IPS-20b (cell line): ENCODE data around the gene CD34.

Experiments
- H3K27ac ChIP-seq: one replicate; pipeline ENCODE4 v1.5.1; 2013; ENCODE audit warnings: low read length
- H3K27me3 ChIP-seq: 2 replicates; pipeline ENCODE4 v1.6.1; 2013; ENCODE audit warnings: mild to moderate bottlenecking, low read length, inconsistent platforms; ENCODE audit not compliant: insufficient read depth
- H3K36me3 ChIP-seq: 2 replicates; pipeline ENCODE4 v1.6.1; 2013; ENCODE audit warnings: low read depth, mild to moderate bottlenecking, inconsistent platforms, low read length, moderate library complexity; ENCODE audit not compliant: insufficient read depth
- H3K4me1 ChIP-seq: 2 replicates; pipeline ENCODE4 v1.6.1; 2013; ENCODE audit warnings: mild to moderate bottlenecking, control low read depth, inconsistent platforms, low read length, moderate library complexity; ENCODE audit not compliant: insufficient read depth
- H3K4me3 ChIP-seq: 2 replicates; pipeline ENCODE4 v1.5.1; 2013; ENCODE audit warnings: mild to moderate bottlenecking, low read length, inconsistent platforms
- H3K9ac ChIP-seq: 2 replicates; pipeline ENCODE4 v1.6.1; 2013; ENCODE audit warnings: low read depth, mild to moderate bottlenecking, inconsistent platforms, low read length, moderate library complexity
- H3K9me3 ChIP-seq: 2 replicates; pipeline ENCODE4 v1.6.1; 2013; ENCODE audit warnings: mild to moderate bottlenecking, low read depth, low read length, inconsistent platforms; ENCODE audit not compliant: insufficient read depth

Gene CD34

DNA sequence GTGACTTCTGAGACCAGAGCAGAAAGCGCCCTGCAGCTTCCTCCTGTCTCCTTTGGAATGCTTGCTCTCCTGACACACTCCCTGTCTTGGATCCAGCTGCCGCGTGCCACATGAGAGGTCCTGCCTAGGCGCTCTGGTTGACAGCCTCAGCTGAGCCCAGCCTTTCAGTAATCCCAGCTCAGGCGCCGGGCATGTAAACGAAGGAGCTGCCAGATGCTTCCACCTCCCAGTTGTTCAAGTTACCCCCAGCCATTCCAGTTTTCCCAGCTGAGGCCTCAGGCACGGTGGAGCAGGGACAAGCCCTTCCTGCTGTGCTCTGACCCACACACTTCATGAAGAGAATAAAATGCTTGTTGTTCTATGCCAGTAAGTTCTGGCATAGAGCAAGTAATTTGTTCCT, 14.3 kb upstream of the CD34 start:
- H3K9me3 ChIP-seq, result no peaks in the 10 kb centered on the region
- no peak overlapping the region for H3K27ac ChIP-seq
- H3K36me3 ChIP-seq, result no peaks in the 10 kb centered on the region
- peaks cover 7% of the 10 kb centered on the region; the same call in 1 of the 2 replicates for H3K4me1 ChIP-seq
- no peaks in the 10 kb centered on the region for H3K27me3 ChIP-seq
- no peak overlapping the region for H3K4me3 ChIP-seq
- H3K9ac ChIP-seq, result no peak overlapping the region

DNA sequence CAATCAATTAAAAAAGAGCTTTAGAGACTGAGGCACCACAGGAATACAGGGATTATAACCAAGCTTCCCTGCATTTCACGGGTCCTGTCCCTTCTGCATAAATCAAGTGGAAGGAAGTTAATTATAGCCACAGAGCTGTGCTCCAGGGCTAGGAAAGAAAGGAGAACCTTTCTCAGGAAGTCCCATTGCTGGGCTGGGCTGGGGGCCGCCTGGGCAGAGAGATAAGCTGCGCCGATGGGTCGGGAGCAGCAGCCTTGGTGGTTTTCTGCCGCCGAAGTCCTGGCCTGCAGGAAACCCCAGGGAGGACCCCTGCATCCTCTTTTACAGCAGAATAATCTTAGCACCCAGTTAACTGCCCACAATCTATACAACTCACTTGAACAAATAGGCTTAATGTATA, 12.6 kb upstream of the CD34 start:
- Histone ChIP-seq H3K27me3 (no peaks in the 10 kb centered on the region), H3K9me3 (no peaks in the 10 kb centered on the region), H3K27ac (no peak overlapping the region), H3K9ac (no peak overlapping the region), H3K36me3 (no peaks in the 10 kb centered on the region), H3K4me3 (no peak overlapping the region), H3K4me1 (peaks cover 7% of the 10 kb centered on the region; the same call in 1 of the 2 replicates)

DNA sequence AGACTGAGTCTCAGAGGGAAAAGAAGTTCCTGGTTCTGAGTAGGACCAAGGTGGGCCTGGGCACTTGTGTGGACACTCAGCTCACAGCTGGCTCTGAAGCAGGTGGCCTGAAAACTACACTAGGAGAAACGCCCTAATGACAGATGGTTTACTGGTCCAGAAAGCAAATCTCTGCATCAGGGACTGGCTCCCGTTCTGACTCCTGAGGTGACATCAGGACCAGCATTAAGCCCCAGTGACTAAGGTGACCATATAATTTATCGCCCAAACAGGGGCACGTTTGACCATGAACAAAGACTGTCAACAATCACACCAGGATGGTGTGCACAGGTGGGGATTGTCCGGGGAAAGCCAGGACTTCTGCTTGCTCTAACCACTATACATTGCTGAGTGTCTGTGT, 12.2 kb upstream of the CD34 start:
- no peak overlapping the region for H3K27ac ChIP-seq
- H3K9me3 ChIP-seq, result no peaks in the 10 kb centered on the region
- H3K27me3 ChIP-seq, result no peaks in the 10 kb centered on the region
- peaks cover 7% of the 10 kb centered on the region; the same call in 1 of the 2 replicates for H3K4me1 ChIP-seq
- no peak overlapping the region for H3K4me3 ChIP-seq
- H3K9ac ChIP-seq, result no peak overlapping the region
- H3K36me3 ChIP-seq, result no peaks in the 10 kb centered on the region

DNA sequence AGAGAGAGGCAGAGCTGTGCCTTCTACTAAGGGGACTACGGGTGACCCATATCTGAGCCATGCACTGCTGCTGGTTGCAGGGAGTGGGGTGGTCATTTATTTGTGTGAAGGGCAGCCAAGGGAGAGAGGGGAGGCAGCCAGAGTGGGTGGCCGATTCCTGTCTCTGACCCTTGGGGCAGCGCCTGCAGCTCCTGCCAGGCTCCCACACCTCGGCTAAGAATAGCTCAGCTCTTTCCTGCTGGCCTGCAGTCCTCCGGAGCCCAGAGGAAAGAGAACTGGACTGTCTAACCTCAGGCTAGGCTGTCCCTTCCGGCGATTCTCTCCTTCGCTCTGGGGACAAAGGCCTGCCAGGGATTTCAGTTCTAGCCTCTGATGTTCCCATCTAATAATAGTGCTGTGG, 11.6 kb upstream of the CD34 start:
- Histone ChIP-seq H3K27ac (no peak overlapping the region), H3K4me1 (peaks cover 7% of the 10 kb centered on the region; the same call in 1 of the 2 replicates), H3K9me3 (no peaks in the 10 kb centered on the region), H3K4me3 (no peak overlapping the region), H3K27me3 (no peaks in the 10 kb centered on the region), H3K9ac (no peak overlapping the region), H3K36me3 (no peaks in the 10 kb centered on the region)

DNA sequence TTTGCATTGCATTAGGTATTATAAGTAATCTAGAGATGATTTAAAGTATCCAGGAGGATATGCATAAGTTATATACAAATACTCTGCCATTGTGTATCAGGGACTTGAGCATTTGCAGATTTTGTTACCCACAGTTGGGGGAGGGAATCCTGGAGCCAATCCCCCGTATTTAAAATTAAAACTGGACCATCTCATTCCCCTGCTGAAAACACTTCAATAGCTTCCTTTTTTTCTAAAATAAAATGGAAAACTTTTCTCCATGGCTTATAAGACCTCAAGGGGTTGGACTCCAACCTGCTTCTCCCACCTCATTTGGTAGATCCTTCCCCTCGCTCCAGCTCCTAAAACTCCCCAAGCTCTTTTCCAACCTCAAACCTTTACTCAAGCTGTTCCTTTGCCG, 10.4 kb upstream of the CD34 start:
- no peaks in the 10 kb centered on the region for H3K36me3 ChIP-seq
- peaks cover 7% of the 10 kb centered on the region; the same call in 1 of the 2 replicates for H3K4me1 ChIP-seq
- no peak overlapping the region for H3K9ac ChIP-seq
- no peak overlapping the region for H3K4me3 ChIP-seq
- no peaks in the 10 kb centered on the region for H3K27me3 ChIP-seq
- H3K27ac ChIP-seq, result no peak overlapping the region
- H3K9me3 ChIP-seq, result no peaks in the 10 kb centered on the region

DNA sequence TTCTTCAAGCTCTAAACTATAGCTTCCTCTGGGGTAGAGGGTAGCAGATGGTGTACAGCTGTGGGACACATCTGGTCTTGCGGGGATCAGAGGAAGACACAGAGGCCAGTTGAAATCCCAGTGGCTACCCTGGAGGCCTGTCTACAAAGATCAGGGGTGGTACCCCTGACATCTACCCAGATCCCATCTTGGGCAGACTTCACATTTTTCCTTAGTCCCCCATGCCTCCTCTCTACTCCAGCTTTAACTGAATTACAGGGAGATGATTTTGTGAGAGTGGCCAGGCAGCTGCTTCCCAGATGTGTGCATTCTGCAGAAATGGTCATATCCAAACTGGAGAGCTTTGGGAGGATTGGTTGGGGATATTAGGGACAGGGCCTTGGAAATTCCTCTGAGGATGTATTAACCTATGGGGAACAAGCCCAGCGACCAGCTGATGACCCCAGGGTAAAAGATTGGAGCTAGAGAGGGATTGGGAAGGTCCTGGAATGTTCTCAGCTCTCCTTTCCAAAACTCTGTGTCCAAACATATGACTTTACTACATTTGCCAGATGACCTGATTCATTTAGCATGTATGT, 9.6 kb upstream of the CD34 start:
- H3K27me3 ChIP-seq, result no peaks in the 10 kb centered on the region
- no peaks in the 10 kb centered on the region for H3K36me3 ChIP-seq
- no peak overlapping the region for H3K9ac ChIP-seq
- peaks cover 7% of the 10 kb centered on the region; the same call in 1 of the 2 replicates for H3K4me1 ChIP-seq
- no peak overlapping the region for H3K4me3 ChIP-seq
- H3K27ac ChIP-seq, result no peak overlapping the region
- no peaks in the 10 kb centered on the region for H3K9me3 ChIP-seq

DNA sequence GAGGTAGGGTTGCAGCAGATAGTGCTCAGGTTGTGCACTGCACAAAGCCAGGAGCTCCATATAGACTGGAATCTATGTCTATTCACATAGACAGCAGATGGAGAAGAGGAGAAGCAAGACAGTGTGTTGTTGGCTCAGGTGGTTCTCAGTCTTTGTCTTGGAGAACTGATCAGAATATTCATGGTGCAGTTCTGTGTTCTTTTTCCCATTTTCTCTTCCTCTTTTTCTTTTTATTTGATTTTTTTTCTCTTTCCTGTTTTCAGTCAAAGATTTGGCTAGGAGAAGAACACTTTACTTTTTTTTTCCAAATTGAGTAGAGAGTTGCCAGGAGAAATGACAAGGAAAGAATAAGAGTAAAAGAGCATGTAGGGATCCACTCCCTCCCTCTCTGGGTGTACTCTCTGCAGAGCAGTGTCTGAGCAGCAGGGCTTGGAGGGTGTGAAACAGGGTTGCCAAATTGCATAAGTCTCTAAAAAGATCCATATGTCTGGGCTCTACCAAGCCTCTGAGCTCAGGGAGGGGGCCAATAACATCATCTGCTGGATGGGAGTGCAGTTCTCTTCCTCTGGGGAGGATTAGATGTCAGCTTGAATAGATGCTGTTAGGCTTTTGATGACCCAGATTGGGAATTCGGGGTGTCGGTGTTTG, 8.7 kb upstream of the CD34 start:
- H3K4me3 ChIP-seq, result no peak overlapping the region
- no peak overlapping the region for H3K27ac ChIP-seq
- H3K4me1 ChIP-seq, result peaks cover 7% of the 10 kb centered on the region; the same call in 1 of the 2 replicates
- H3K9ac ChIP-seq, result no peak overlapping the region
- H3K27me3 ChIP-seq, result no peaks in the 10 kb centered on the region
- H3K9me3 ChIP-seq, result no peaks in the 10 kb centered on the region
- H3K36me3 ChIP-seq, result no peaks in the 10 kb centered on the region

DNA sequence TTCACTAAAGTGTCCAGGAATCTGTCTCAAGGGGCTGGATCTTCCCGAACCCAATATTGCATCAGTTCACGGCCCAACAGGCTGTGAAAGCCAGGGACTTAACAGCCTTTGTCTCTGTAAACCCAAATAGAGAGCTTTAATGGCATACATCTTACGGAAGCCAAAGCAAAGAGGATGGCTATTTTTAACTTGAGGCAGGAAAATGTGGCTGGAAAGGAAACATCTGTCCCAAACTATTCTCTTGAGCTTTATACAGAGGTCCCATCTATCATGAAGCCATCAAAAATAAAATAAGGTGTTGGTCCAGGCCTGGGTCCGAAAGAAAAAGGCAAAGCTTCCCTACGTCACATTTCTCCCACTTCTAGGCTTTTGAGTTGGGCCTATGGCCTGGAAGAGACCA, 7.7 kb upstream of the CD34 start:
- no peaks in the 10 kb centered on the region for H3K9me3 ChIP-seq
- H3K36me3 ChIP-seq, result no peaks in the 10 kb centered on the region
- no peaks in the 10 kb centered on the region; the same call in 1 of the 2 replicates for H3K27me3 ChIP-seq
- H3K27ac ChIP-seq, result no peak overlapping the region
- H3K4me1 ChIP-seq, result no peaks in the 10 kb centered on the region
- no peak overlapping the region for H3K4me3 ChIP-seq
- H3K9ac ChIP-seq, result no peak overlapping the region

DNA sequence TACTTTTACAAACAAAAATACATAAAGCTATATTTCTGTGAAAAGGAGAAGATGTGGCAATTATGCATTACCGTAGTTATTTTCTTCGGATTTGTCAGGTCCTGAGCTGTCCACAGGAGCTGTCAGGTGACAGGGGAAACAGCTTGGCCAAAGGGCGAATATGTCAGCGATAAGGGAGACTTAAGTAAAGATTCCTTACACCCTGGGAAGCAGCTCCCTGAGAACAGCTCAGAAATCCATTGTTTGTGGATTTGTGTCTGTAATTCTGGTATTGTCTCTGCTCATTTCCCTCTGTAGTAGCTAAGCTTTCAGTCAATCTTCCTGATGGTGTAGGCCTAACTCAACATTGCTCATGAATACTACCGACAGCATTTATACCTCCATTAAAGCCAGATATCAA, 7.1 kb upstream of the CD34 start:
- H3K27ac ChIP-seq, result no peak overlapping the region
- no peaks in the 10 kb centered on the region for H3K36me3 ChIP-seq
- H3K4me3 ChIP-seq, result no peak overlapping the region
- H3K9ac ChIP-seq, result no peak overlapping the region
- no peaks in the 10 kb centered on the region for H3K4me1 ChIP-seq
- H3K9me3 ChIP-seq, result no peaks in the 10 kb centered on the region
- H3K27me3 ChIP-seq, result peaks cover 5% of the 10 kb centered on the region

DNA sequence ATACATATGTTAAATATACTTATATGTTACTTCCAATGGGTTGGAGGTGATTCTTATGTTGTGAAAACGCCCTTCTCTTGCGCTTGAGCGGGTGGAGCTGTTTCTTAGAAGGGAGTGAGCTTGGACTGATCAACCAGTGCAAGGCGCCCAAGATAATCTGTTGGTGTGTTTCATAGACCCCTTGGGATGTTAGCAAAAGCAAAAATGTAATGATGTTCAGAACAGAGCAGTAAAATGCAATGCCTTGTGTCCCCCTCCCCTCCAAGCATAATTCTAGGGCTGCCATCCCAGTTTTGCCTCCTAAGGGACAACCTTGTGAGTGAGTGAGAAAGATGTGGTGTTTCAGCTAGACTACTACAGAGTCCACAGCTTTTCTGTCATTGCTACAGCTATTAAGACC, 6.2 kb upstream of the CD34 start:
- Histone ChIP-seq H3K27ac (no peak overlapping the region), H3K36me3 (no peaks in the 10 kb centered on the region), H3K4me3 (no peak overlapping the region), H3K9ac (no peak overlapping the region), H3K9me3 (no peaks in the 10 kb centered on the region), H3K27me3 (peaks cover 14% of the 10 kb centered on the region), H3K4me1 (no peaks in the 10 kb centered on the region)

DNA sequence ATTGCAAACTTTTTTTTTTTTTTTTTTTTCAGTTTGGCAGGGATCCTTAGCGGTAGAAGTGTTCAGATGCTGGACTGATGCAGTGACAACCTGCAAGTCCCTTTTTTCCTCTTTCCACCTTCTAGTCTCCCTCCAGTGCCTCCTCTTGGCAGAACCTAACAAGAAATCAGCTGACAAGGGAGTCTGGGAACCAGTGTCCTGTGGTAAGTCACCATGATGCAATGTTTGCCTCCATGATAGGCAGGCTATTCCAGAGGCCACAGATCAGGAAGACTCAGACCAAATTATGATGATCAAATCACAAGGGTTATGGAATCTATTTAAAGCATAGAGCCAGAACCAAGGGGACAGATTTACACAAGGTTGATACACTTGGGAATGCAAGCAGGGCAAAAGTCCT, 3.0 kb upstream of the CD34 start:
- Histone ChIP-seq H3K9ac (no peak overlapping the region), H3K4me1 (no peaks in the 10 kb centered on the region; the same call in 1 of the 2 replicates), H3K27me3 (peaks cover 45% of the 10 kb centered on the region), H3K4me3 (no peak overlapping the region), H3K36me3 (no peaks in the 10 kb centered on the region), H3K27ac (no peak overlapping the region), H3K9me3 (no peaks in the 10 kb centered on the region)
